ENCODE measurements around the gene EMC1.
"Not testable (repeated sequence)": the region's sequence is repeated elsewhere in the genome, so short reads cannot be mapped to it uniquely, and the experiment has no call there.

EMC1 gene

DNA sequence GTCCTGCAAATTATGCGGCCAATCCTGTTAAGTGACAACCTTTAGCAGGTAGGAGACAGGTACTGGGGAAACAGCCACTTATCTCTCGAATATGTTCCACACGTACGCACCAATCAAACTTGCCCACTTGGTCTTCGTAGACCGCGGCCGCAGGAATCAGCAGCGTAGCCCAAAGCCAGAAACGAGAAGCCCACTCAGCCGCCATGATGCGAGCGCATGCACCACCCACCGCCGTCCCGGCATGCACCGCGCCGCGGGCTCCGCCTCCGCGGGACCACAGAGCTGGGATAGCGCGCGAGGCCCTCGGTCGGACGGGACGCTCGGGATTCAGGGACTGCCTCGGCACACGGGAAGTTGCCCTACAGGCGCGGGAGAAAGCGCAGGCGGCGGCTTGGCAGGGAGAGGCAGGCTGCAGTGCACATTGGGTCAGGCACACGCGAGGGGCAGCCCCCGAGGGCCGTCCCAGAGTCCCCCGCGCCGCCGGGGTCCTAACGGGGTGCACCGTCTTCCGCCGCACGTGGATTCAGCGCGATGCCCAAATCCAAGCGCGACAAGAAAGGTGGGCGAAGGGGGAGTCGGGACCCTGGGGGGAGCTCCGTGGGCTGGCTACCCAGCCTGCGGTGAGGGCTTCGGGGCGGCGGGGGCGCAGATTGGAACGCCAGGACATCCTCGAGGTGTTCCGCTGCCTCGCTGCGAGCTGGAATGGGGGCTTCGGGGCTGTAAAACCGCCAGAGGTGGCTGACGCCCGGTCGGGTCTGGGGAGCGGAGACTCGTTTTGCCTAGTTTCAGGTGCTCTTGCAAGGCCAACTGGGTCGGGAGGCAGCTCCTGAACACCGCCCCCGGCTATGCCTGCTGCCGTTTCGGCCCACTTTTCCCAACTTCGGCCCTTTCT is at the start of gene EMC1, which contains the start of gene MRTO4:
TSS of gene EMC1 (minus strand) at position 220 of the 892 bp plus-strand sequence. CDS start at position 205, 15 bp downstream.
TSS of gene MRTO4 (plus strand) at position 501 of the 892 bp plus-strand sequence. CDS start at position 532, 31 bp downstream.
- H3K4me3 ChIP-seq (replicated peaks; ENCODE audit: low read depth, low read length): peak within 1 kb of the TSS; percentile 98
- no peaks in the 10 kb centered on the region for H3K27me3 ChIP-seq (replicated peaks; ENCODE audit: control insufficient read depth, insufficient read depth, low read length)
- H3K36me3 ChIP-seq (ENCODE audit: control insufficient read depth, insufficient read depth, low read length): peaks cover 13% of the 10 kb centered on the region
- TF ChIP-seq, protein P1, sequence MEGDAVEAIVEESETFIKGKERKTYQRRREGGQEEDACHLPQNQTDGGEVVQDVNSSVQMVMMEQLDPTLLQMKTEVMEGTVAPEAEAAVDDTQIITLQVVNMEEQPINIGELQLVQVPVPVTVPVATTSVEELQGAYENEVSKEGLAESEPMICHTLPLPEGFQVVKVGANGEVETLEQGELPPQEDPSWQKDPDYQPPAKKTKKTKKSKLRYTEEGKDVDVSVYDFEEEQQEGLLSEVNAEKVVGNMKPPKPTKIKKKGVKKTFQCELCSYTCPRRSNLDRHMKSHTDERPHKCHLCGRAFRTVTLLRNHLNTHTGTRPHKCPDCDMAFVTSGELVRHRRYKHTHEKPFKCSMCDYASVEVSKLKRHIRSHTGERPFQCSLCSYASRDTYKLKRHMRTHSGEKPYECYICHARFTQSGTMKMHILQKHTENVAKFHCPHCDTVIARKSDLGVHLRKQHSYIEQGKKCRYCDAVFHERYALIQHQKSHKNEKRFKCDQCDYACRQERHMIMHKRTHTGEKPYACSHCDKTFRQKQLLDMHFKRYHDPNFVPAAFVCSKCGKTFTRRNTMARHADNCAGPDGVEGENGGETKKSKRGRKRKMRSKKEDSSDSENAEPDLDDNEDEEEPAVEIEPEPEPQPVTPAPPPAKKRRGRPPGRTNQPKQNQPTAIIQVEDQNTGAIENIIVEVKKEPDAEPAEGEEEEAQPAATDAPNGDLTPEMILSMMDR (IDR thresholded peaks at IDR 0.05; ENCODE audit: insufficient read depth, low read length, poor library complexity, severe bottlenecking): no peak
- DNase-seq (ENCODE audit: extremely low read depth, insufficient read length): peak; percentile 95

DNA sequence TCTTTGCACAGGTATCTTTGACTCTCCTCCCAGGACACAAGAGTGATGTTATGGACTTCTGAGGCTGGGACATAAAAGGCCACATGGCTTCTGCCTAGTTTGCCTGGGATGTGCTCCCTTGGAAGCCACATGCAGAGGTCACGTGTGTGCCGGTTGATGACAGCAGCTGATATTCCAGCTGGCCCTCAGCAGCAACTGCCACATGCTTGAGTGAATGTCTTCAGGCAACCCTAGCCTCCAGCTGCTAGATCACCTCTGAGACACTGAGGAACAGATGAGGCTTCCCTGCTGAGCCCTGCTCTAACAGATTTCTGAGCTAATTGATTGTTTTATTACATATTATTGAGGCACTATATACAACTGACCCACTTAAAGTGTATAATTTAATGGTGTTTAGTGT is 48.9 kb upstream of the EMC1 start:
- Histone ChIP-seq H3K36me3 (ENCODE audit: control insufficient read depth, insufficient read depth, low read length) (peaks cover 3% of the 10 kb centered on the region), H3K27me3 (replicated peaks; ENCODE audit: control insufficient read depth, insufficient read depth, low read length) (no peaks in the 10 kb centered on the region), H3K4me3 (replicated peaks; ENCODE audit: low read depth, low read length) (no peak overlapping the region)
- TF ChIP-seq, protein P1 (IDR thresholded peaks at IDR 0.05; ENCODE audit: insufficient read depth, low read length, poor library complexity, severe bottlenecking): no peak
- no peak for DNase-seq (ENCODE audit: extremely low read depth, insufficient read length)

DNA sequence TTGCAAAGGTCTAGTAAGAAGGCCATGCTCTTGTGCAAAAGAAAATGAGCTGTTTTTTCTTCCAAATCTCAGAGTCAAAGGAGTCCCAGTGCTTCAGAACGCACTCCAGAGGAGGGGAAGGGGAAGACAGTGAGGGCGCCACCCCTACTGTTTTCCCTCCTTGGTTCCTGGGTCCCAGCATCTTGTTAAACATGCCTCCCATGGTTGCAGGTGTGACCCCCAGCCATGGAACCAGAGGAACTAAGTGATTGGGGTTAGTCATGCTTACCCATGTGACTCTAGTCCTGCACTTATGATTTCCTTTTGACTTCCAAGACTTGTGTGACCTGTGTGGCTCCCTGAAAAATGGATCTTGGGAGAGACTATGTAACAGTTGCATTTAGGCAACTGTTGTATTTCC is 43.3 kb upstream of the EMC1 start:
- Histone ChIP-seq H3K4me3 (replicated peaks; ENCODE audit: low read depth, low read length) (no peak overlapping the region), H3K27me3 (replicated peaks; ENCODE audit: control insufficient read depth, insufficient read depth, low read length) (no peaks in the 10 kb centered on the region), H3K36me3 (ENCODE audit: control insufficient read depth, insufficient read depth, low read length) (no peaks in the 10 kb centered on the region)
- no peak for DNase-seq (ENCODE audit: extremely low read depth, insufficient read length)
- TF ChIP-seq, protein P1 (IDR thresholded peaks at IDR 0.05; ENCODE audit: insufficient read depth, low read length, poor library complexity, severe bottlenecking): no peak

DNA sequence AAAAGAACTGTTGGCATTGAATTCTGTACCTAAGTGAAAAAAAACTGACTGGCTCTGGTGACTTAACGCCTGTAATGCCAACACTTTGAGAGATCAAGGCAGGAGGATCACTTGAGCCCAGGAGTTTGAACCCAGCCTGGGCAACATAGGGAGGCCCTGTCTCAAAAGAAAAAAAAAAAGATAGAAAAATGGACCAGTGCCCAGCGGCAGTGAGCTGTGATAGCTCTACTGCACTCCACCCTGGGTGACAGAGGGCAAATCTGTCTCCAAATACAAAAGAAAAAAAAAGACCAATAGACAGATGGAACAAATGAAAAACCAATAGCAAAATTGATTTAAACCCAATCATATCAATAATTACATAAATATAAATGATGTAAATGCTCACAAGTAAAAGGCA is 37.9 kb upstream of the EMC1 start:
- DNase-seq (ENCODE audit: extremely low read depth, insufficient read length): no peak
- H3K36me3 ChIP-seq (ENCODE audit: control insufficient read depth, insufficient read depth, low read length): no peaks in the 10 kb centered on the region
- H3K4me3 ChIP-seq (replicated peaks; ENCODE audit: low read depth, low read length): no peak overlapping the region
- TF ChIP-seq, protein P1 (IDR thresholded peaks at IDR 0.05; ENCODE audit: insufficient read depth, low read length, poor library complexity, severe bottlenecking): no peak
- H3K27me3 ChIP-seq (replicated peaks; ENCODE audit: control insufficient read depth, insufficient read depth, low read length): no peaks in the 10 kb centered on the region

DNA sequence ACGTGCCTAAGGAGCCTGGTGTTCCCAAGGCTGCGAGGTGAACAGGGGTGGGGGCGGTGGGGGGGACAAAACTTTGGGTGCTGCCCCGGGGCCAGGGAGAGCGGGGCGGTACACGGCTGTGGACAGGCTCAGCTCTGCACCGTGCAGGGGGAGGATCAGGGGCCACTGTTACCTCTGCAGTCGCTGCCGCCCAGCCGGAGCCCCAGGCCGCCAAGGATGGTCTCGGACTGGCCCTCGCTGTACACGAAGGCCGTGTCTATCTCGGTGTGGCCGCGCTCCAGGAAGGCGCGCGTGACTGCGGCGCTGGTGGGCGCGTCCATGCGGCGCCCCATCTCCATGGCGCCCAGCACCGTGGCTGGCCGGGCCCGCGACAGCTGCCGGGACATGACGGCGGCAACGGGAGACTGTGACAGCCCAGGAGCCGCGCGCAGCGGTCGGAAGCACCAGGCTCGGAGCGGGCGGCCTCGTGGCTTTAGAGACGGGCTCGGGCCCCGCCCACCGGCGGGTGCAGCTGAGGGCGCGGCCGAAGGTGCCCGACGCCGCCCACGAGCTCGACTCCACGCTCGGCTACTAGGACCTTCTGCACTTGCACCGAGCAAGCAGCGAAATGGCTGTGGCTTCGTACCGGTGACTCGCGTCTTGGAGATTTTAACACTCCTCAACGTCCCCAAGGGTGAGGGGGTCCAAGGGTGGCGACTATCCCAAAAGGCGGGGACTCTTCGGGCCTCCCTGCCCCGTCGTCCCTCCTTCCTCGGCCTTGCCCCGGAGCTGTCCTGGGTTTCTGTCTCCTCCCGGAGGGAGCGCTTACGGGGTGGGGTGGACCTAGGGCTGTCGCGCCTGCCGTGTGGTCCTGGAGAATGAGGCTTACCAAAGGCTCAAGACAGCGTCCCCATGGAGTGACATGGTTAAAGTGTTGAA is 37.3 kb upstream of the EMC1 start, which contains the start of gene AKR7A3:
TSS of gene AKR7A3 (minus strand) at position 447 of the 918 bp plus-strand sequence. CDS start at position 386, 61 bp downstream.
- H3K27me3 ChIP-seq (replicated peaks; ENCODE audit: control insufficient read depth, insufficient read depth, low read length); H3K4me3 ChIP-seq (replicated peaks; ENCODE audit: low read depth, low read length); H3K36me3 ChIP-seq (ENCODE audit: control insufficient read depth, insufficient read depth, low read length): not testable (repeated sequence)
- peak; percentile 69 for DNase-seq (ENCODE audit: extremely low read depth, insufficient read length)
